Panc1 (cell line): ENCODE data around the gene FHIT. TPM values are rescaled to one million over a fixed set of nuclear protein-coding genes. Genes with fewer than 3 reads are reported as not detected.

Source experiments
- ATAC-seq: fragments of 200-7000 bp; cut with Tn5 transposase; 2 replicates; pipeline ENCODE4 v1.9.1; 2020; ENCODE audit warnings: mild to moderate bottlenecking, moderate library complexity
- BruUV-seq: library from RNA; stranded (reverse); fragments of 400-500 nt; replicated peaks from 2 replicates; lab custom pipeline; 2021; lab: Mats Ljungman, UMichigan
- CTCF ChIA-PET: fragments of 300-600 bp; sonication (Branson Sonifier 250); formaldehyde crosslinking; loops from one replicate; lab custom pipeline; 2022; ENCODE audit warnings: antibody characterized with exemption; lab: Charles Lee
- POLR2A ChIA-PET: fragments of 300-600 bp; sonication (Branson Sonifier 250); formaldehyde crosslinking; loops from one replicate; lab custom pipeline; 2022; ENCODE audit warnings: antibody characterized with exemption; lab: Charles Lee
- DNase-seq: peaks from one replicate; pipeline ENCODE4 v3.0.0-alpha.2; 2010; ENCODE audit warnings: low read depth, low spot score
- H3K27ac ChIP-seq: 2 replicates; pipeline ENCODE4 v1.5.1; 2011; ENCODE audit warnings: mild to moderate bottlenecking, low read length, inconsistent platforms
- H3K27me3 ChIP-seq: fragments of 200-500 bp; sonication (Bioruptor generic); 2 replicates; pipeline ENCODE4 v1.6.0; 2014; ENCODE audit warnings: low read length, inconsistent platforms; ENCODE audit not compliant: control insufficient read depth, insufficient read depth
- H3K36me3 ChIP-seq: fragments of 200-500 bp; sonication (Bioruptor generic); 2 replicates; pipeline ENCODE4 v1.5.1; 2014; ENCODE audit warnings: inconsistent platforms, mild to moderate bottlenecking, low read length, moderate library complexity; ENCODE audit not compliant: control insufficient read depth, insufficient read depth
- H3K4me1 ChIP-seq: 2 replicates; pipeline ENCODE4 v1.5.1; 2011; ENCODE audit warnings: inconsistent platforms, mild to moderate bottlenecking, low read length, moderate library complexity; ENCODE audit not compliant: control insufficient read depth, insufficient read depth
- H3K4me3 ChIP-seq, 2 experiments: 2 replicates each; pipeline ENCODE4 v1.5.1; 2011 to 2012; ENCODE audit warnings: low read depth in 2 of 2, low read length in 2 of 2, mild to moderate bottlenecking in 2 of 2, inconsistent platforms in 1 of 2, moderate library complexity in 1 of 2
- H3K9me3 ChIP-seq: fragments of 200-500 bp; sonication (Bioruptor generic); 2 replicates; pipeline ENCODE4 v1.5.1; 2014; ENCODE audit warnings: low read depth, mild to moderate bottlenecking, inconsistent platforms, low read length, moderate library complexity; ENCODE audit not compliant: control insufficient read depth, insufficient read depth
- CTCF ChIP-seq: fragments of 450-650 bp; IDR thresholded peaks from 2 replicates; pipeline ENCODE4 v1.5.1; 2017; ENCODE audit warnings: mild to moderate bottlenecking
- POLR2AphosphoS5 ChIP-seq: IDR thresholded peaks from 2 replicates; pipeline ENCODE4 v1.6.1; 2012; ENCODE audit warnings: mild to moderate bottlenecking, low read depth, low read length, moderate library complexity
- REST ChIP-seq, 2 experiments: IDR thresholded peaks; 2 replicates each; pipeline ENCODE4 v1.6.1; 2011 to 2012; ENCODE audit warnings: low read depth in 2 of 2, control low read depth in 1 of 2, low read length in 1 of 2, mild to moderate bottlenecking in 1 of 2, moderate library complexity in 1 of 2; ENCODE audit not compliant: insufficient read depth in 1 of 2
- SIN3A ChIP-seq: IDR thresholded peaks from 2 replicates; pipeline ENCODE4 v1.6.1; 2012; ENCODE audit warnings: low read depth, mild to moderate bottlenecking, low read length, moderate library complexity, borderline replicate concordance; ENCODE audit not compliant: insufficient read depth
- TCF7L2 ChIP-seq: IDR thresholded peaks from 2 replicates; pipeline ENCODE4 v1.6.1; 2011; ENCODE audit warnings: mild to moderate bottlenecking, low read depth, low read length, inconsistent platforms
- in situ Hi-C: cut with HindIII; loops from 2 replicates; pipeline ENCODE4 v1.10.0; 2016; ENCODE audit warnings: low sequenced_read_pairs, low pct_unique_long_range_greater_than_20kb
- intact Hi-C: fragments of 100-400 bp; cut with micrococcal nuclease; formaldehyde crosslinking; loops from one replicate; pipeline ENCODE4 v1.10.0; 2022; ENCODE audit not compliant: unreplicated experiment
- total RNA-seq: library from RNA; stranded (reverse); gene quantifications from one replicate; pipeline ENCODE4 v1.2.1, GENCODE V29; 2021; ENCODE audit not compliant: unreplicated experiment

FHIT gene
- total RNA-seq, 1 experiment from 2014 or later, result 2.2 TPM

GRCh38 chr3:61152071-61152470 is 99.2 kb downstream of the FHIT start:
- Histone ChIP-seq H3K9me3 (no peaks in the 10 kb centered on the region), H3K4me1 (no peaks in the 10 kb centered on the region), H3K4me3 (no peak overlapping the region), H3K27me3 (no peaks in the 10 kb centered on the region), H3K36me3 (no peaks in the 10 kb centered on the region), H3K27ac (no peak overlapping the region)
- ATAC-seq, result no peak
- TF ChIP-seq POLR2AphosphoS5 (no peak), CTCF (no peak), TCF7L2 (no peak), SIN3A (no peak), REST (IDR thresholded peaks at IDR 0.05; ENCODE audit: insufficient read depth in 1 of 2, low read depth in 2 of 2, low read length in 1 of 2) (no peak)
- POLR2A ChIA-PET, result interaction anchor here (0.7 kb wide), 1 partner anchor 157 kb away, joined by 8 read pairs; no protein-coding TSS in a partner anchor
- no peak for DNase-seq
- CTCF ChIA-PET, result no interaction called here
- no TSS peak for BruUV-seq
- intact Hi-C loops, result no loop called here
- in situ Hi-C loops, result no loop called here

- POLR2A ChIA-PET, result no interaction called here
- Histone ChIP-seq H3K27ac (no peak overlapping the region), H3K27me3 (no peaks in the 10 kb centered on the region), H3K36me3 (no peaks in the 10 kb centered on the region), H3K4me1 (no peaks in the 10 kb centered on the region), H3K9me3 (no peaks in the 10 kb centered on the region), H3K4me3 (no peak overlapping the region)
- in situ Hi-C loops (no loop called here), intact Hi-C loops (no loop called here)
- no TSS peak for BruUV-seq
- TF ChIP-seq REST (IDR thresholded peaks at IDR 0.05; ENCODE audit: insufficient read depth in 1 of 2, low read depth in 2 of 2, low read length in 1 of 2), result no peak
- TF ChIP-seq TCF7L2, result no peak
- no peak for TF ChIP-seq CTCF
- no peak for TF ChIP-seq SIN3A
- no peak for TF ChIP-seq POLR2AphosphoS5
- CTCF ChIA-PET, result no interaction called here
- no peak for ATAC-seq
- no peak for DNase-seq
These were observed 102.0 kb downstream of the FHIT start for GRCh38 chr3:61149236-61149635.
